K562 (cell line): ENCODE data around the gene SRF. TPM values are rescaled to one million over a fixed set of nuclear protein-coding genes. Genes with fewer than 3 reads are reported as not detected.

Experiments used
- BRF1 ChIP-seq: IDR thresholded peaks from 3 replicates; pipeline ENCODE4 v1.6.1; 2011; ENCODE audit warnings: borderline replicate concordance, mild to moderate bottlenecking; ENCODE audit not compliant: insufficient read length; ENCODE audit errors: extremely low read depth
- CBX3 ChIP-seq, 2 experiments: IDR thresholded peaks; 1 replicate in 1 of 2; 2 replicates in 1 of 2; pipeline ENCODE4 v1.6.1; 2012; ENCODE audit warnings: inconsistent platforms in 2 of 2, low read length in 2 of 2, borderline replicate concordance in 1 of 2, control low read depth in 1 of 2
- ELF2 ChIP-seq: fragments of 250-450 bp; sonication (Bioruptor Pico); IDR thresholded peaks from 2 replicates; pipeline ENCODE4 v1.5.0; 2021; ENCODE audit warnings: mild to moderate bottlenecking
- ELK3 ChIP-seq: fragments of 450-650 bp; formaldehyde crosslinking; IDR thresholded peaks from 2 replicates; pipeline ENCODE4 v1.4.0; 2020; ENCODE audit warnings: mild to moderate bottlenecking
- FOXJ2 ChIP-seq: fragments of 200-800 bp; sonication (Bioruptor generic); IDR thresholded peaks from 2 replicates; pipeline ENCODE4 v1.6.1; 2016; ENCODE audit warnings: missing genetic modification characterization, missing compliant biosample characterization
- GATAD2B ChIP-seq: fragments of 450-650 bp; IDR thresholded peaks from 2 replicates; pipeline ENCODE4 v1.6.1; 2017; ENCODE audit warnings: mild to moderate bottlenecking, borderline replicate concordance
- HDAC1 ChIP-seq, 2 experiments: fragments of 450-650 bp; IDR thresholded peaks; 2 replicates each; pipeline ENCODE4 v1.6.1; 2016 to 2017; ENCODE audit warnings: inconsistent platforms in 1 of 2, mild to moderate bottlenecking in 1 of 2, moderate library complexity in 1 of 2
- HDAC8 ChIP-seq: fragments of 450-650 bp; IDR thresholded peaks from 2 replicates; pipeline ENCODE4 v1.6.1; 2016; ENCODE audit warnings: mild to moderate bottlenecking, missing genetic modification characterization, moderate library complexity, missing compliant biosample characterization
- KDM4B ChIP-seq, 2 experiments: fragments of 450-650 bp in 1 of 2; sonication (generic) in 1 of 2; IDR thresholded peaks; 2 replicates each; pipeline ENCODE4 v1.6.1; 2016 to 2017; ENCODE audit warnings: borderline replicate concordance in 2 of 2, antibody characterized with exemption in 1 of 2, low read depth in 1 of 2, mild to moderate bottlenecking in 1 of 2
- SRSF7 ChIP-seq: fragments of 200-400 bp; formaldehyde crosslinking; optimal IDR thresholded peaks from 2 replicates; pipeline ENCODE3; 2017; ENCODE audit warnings: mild to moderate bottlenecking, low read depth, low read length
- ZC3H4 ChIP-seq: sonication (generic); formaldehyde crosslinking; IDR thresholded peaks from 2 replicates; pipeline ENCODE4 v1.9.0; 2021; ENCODE audit warnings: missing genetic modification reagents, borderline replicate concordance
- ZNF140 ChIP-seq: fragments of 250-450 bp; sonication (Bioruptor Pico); IDR thresholded peaks from 2 replicates; pipeline ENCODE4 v1.8.0; 2021; ENCODE audit warnings: moderate library complexity, mild to moderate bottlenecking, inconsistent platforms
- polyA plus RNA-seq, 8 experiments: library from polyadenylated mRNA; depleted of rRNA in 4 of 8; stranded (reverse) in 5 of 8; unstranded in 3 of 8; fragments of >200 nt; fragmentation: Nextera tagmentation in 2 of 8; fragmentation: Illumina TruSeq in 1 of 8; extraction: Ambion mirVana in 2 of 8; extraction: Trizol in 1 of 8; gene quantifications; 2 replicates each; pipeline versions ENCODE4 v1.2.1 to v1.2.3, GENCODE V29; 2011 to 2014; ENCODE audit warnings: inconsistent platforms in 1 of 8, missing spikeins in 1 of 8
- total RNA-seq, 7 experiments: library from RNA; depleted of rRNA in 6 of 7; stranded (reverse); fragments of >200 nt in 6 of 7; fragmentation: Illumina TruSeq in 2 of 7; extraction: Trizol in 2 of 7; gene quantifications; 2 replicates each; pipeline versions ENCODE4 v1.2.1 to v1.2.3, GENCODE V29; 2011 to 2021; ENCODE audit warnings: low replicate concordance in 1 of 7

The SRF gene
- total and polyA plus RNA-seq, 9 of the 15 experiments (the other 6 are each of a cell fraction or from before 2014, with no cell fraction given): 2.5 to 37.0 (median 24.6) TPM

DNA sequence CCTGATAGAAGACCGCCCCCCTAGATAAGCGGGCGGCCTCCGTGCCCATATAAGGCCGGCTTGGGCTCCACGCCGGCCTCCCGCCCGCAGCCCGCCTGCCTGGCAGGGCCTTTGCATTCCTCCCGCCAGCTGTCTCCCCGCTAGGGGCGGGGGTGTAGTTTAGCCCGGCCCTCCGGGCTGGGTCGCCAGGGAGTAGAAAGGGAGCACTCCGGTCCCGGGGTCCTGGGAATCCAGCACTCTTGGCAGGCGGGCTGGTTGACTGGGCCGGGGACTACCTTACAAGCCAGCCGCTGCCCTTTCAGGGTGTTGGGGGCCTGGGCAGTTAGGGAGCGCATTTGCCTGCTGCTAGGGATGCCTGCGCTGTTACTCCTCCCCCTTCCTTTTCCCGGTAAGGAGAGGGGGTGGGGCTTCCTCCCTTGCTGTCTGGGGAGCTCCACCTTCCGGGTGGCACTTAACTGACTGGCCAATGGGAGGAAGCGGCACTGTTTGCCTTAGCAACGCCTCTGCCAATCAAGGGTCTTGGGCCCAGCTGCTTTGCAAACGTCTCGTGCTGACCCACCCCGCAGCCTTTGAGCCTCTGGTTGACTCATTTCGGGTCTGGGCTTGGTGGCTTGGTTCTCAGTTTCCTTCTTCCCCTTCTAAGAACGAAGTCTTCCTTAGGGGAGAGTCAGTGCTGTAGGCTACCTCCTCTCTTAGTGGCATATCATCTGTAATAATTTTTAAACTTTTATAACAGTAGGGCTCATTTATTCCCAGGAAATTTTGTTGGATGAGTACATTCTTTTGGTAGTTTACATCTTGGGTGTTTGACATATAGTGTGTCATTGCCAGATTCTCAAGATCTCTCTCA, 3.4 kb downstream of the SRF start (continued):
- TF ChIP-seq BRF1 (no peak), FOXJ2 (tag) (peak; percentile 98), CBX3 (IDR thresholded peaks at IDR 0.05; ENCODE audit: borderline replicate concordance in 1 of 2, low read length in 2 of 2) (no peak), SRSF7 (no peak), HDAC8 (no peak), HDAC1 (IDR thresholded peaks at IDR 0.05) (peak in 1 of 2 experiments; percentile 48; a peak in 2 of 4 replicates), GATAD2B (no peak), ELK3 (no peak), ZC3H4 (CRISPR knock-in tag) (no peak), ZNF140 (CRISPR knock-in tag) (no peak), ELF2 (CRISPR knock-in tag) (no peak), KDM4B (IDR thresholded peaks at IDR 0.05; ENCODE audit: borderline replicate concordance in 2 of 2, low read depth in 1 of 2) (no peak)
